Measurements from ENCODE around the gene ZNF618. TPM values are rescaled to one million over a fixed set of nuclear protein-coding genes. Genes with fewer than 3 reads are reported as not detected.

ZNF618 gene
- total and polyA plus RNA-seq, 8 donors: 9.9 to 38.6 (median 34.9) TPM

DNA sequence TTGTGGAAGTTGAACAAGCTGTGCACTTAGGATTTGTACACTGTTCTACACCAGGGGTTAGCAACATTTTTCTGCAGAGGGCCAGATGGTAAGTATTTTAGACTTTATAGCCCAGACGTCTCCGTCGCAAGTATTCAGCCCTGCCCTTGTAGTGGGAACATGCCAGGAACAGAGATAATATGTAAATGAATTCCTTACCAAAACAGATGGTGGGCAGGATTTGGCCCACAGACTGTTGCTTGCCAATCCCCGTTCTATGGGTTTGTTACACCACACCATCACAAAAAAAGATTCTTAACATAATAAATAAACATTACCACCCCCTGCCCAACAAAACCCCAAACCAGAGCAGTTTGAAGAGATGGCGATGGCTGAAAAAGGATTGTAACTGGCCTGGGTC lies 127.6 kb downstream of the ZNF618 start:
- no peak overlapping the region for H3K4me3 ChIP-seq
- DNase-seq: peak in 1 of 4 donors; percentile 8
- intact Hi-C loops (cut with DNase I): no loop called here
- no peaks in the 10 kb centered on the region for H3K9me3 ChIP-seq
- H3K27ac ChIP-seq: peak overlapping the region in 1 of 2 donors; percentile 38
- H3K36me3 ChIP-seq: peaks cover 0 to 13% of the 10 kb centered on the region in 2 donors
- peaks cover 6 to 18% of the 10 kb centered on the region in 2 donors for H3K4me1 ChIP-seq
- no peak for TF ChIP-seq CTCF (IDR thresholded peaks at IDR 0.05)
- no peak for ATAC-seq
- H3K27me3 ChIP-seq: no peaks in the 10 kb centered on the region

- ATAC-seq (peak; percentile 57), DNase-seq (peak in 3 of 4 donors; percentile 18 to 65 (median 55))
- H3K36me3 ChIP-seq: peaks cover 0 to 13% of the 10 kb centered on the region in 2 donors
- H3K27me3 ChIP-seq: no peaks in the 10 kb centered on the region
- H3K4me3 ChIP-seq: no peak overlapping the region
- intact Hi-C loops (cut with DNase I): no loop called here
- H3K27ac ChIP-seq: peak overlapping the region in 1 of 2 donors; percentile 38
- no peak for TF ChIP-seq CTCF (IDR thresholded peaks at IDR 0.05)
- no peaks in the 10 kb centered on the region for H3K9me3 ChIP-seq
- H3K4me1 ChIP-seq: peaks cover 6 to 18% of the 10 kb centered on the region in 2 donors
These were observed 128.2 kb downstream of the ZNF618 start for GRCh38 chr9:114004221-114004716.

GRCh38 chr9:114005371-114006154 lies 129.5 kb downstream of the ZNF618 start:
- no peak for TF ChIP-seq CTCF (IDR thresholded peaks at IDR 0.05)
- no peak for ATAC-seq
- no peak for DNase-seq
- intact Hi-C loops (cut with DNase I): no loop called here
- H3K9me3 ChIP-seq: no peaks in the 10 kb centered on the region
- no peaks in the 10 kb centered on the region for H3K27me3 ChIP-seq
- no peak overlapping the region for H3K4me3 ChIP-seq
- no peak overlapping the region for H3K27ac ChIP-seq
- H3K36me3 ChIP-seq: peaks cover 0 to 13% of the 10 kb centered on the region in 2 donors
- peaks cover 6 to 18% of the 10 kb centered on the region in 2 donors for H3K4me1 ChIP-seq

- DNase-seq (no peak), ATAC-seq (no peak)
- TF ChIP-seq CTCF (IDR thresholded peaks at IDR 0.05): no peak
- no peaks in the 10 kb centered on the region for H3K9me3 ChIP-seq
- H3K27me3 ChIP-seq: no peaks in the 10 kb centered on the region
- no peak overlapping the region for H3K27ac ChIP-seq
- H3K4me3 ChIP-seq: no peak overlapping the region
- intact Hi-C loops (cut with DNase I): no loop called here
- H3K36me3 ChIP-seq: peaks cover 0 to 13% of the 10 kb centered on the region in 2 donors
- H3K4me1 ChIP-seq: peaks cover 6 to 18% of the 10 kb centered on the region in 2 donors
These were observed 130.0 kb downstream of the ZNF618 start for GRCh38 chr9:114006155-114006550.

- ATAC-seq (no peak), DNase-seq (no peak)
- Histone ChIP-seq H3K27me3 (no peaks in the 10 kb centered on the region), H3K9me3 (no peaks in the 10 kb centered on the region), H3K4me1 (peaks cover 6 to 18% of the 10 kb centered on the region in 2 donors), H3K36me3 (peaks cover 0 to 22% of the 10 kb centered on the region in 2 donors), H3K4me3 (no peak overlapping the region), H3K27ac (no peak overlapping the region)
- no peak for TF ChIP-seq CTCF (IDR thresholded peaks at IDR 0.05)
- intact Hi-C loops (cut with DNase I): no loop called here
These were observed 131.0 kb downstream of the ZNF618 start for GRCh38 chr9:114006931-114007691.

Measured in left lung (tissue), 10 donors.